Uterus (tissue), 2 donors: Measurements from ENCODE around the gene GABRG3.

ENCODE experiments used
- POLR2A ChIP-seq, 2 donors: fragments of 450-650 bp; IDR thresholded peaks; one replicate each; pipeline ENCODE4 v1.6.1; 2016; ENCODE audit warnings: antibody characterized with exemption in 2 of 2, mild to moderate bottlenecking in 1 of 2, moderate library complexity in 1 of 2
- TF ChIP-seq, protein P1 (sequence below), 4 experiments: fragments of 200-600 bp in 2 of 4; fragments of 450-650 bp in 2 of 4; sonication (generic) in 2 of 4; IDR thresholded peaks; one replicate each; pipeline ENCODE4 v1.5.1; 2016 to 2019; ENCODE audit warnings: antibody characterized with exemption in 4 of 4, mild to moderate bottlenecking in 2 of 4, moderate library complexity in 1 of 4

- TF ChIP-seq, protein P1, sequence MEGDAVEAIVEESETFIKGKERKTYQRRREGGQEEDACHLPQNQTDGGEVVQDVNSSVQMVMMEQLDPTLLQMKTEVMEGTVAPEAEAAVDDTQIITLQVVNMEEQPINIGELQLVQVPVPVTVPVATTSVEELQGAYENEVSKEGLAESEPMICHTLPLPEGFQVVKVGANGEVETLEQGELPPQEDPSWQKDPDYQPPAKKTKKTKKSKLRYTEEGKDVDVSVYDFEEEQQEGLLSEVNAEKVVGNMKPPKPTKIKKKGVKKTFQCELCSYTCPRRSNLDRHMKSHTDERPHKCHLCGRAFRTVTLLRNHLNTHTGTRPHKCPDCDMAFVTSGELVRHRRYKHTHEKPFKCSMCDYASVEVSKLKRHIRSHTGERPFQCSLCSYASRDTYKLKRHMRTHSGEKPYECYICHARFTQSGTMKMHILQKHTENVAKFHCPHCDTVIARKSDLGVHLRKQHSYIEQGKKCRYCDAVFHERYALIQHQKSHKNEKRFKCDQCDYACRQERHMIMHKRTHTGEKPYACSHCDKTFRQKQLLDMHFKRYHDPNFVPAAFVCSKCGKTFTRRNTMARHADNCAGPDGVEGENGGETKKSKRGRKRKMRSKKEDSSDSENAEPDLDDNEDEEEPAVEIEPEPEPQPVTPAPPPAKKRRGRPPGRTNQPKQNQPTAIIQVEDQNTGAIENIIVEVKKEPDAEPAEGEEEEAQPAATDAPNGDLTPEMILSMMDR (IDR thresholded peaks at IDR 0.05): no peak
- no peak for TF ChIP-seq POLR2A (IDR thresholded peaks at IDR 0.05)
Measured at GRCh38 chr15:27482287-27482686, 511.3 kb downstream of the GABRG3 start.
